ENCODE data around the gene PARP8. TPM values are rescaled to one million over a fixed set of nuclear protein-coding genes. Genes with fewer than 3 reads are reported as not detected.

The PARP8 gene
- total RNA-seq, 6 donors from 2014 or later: 33.3 to 64.1 (median 34.6) TPM

DNA sequence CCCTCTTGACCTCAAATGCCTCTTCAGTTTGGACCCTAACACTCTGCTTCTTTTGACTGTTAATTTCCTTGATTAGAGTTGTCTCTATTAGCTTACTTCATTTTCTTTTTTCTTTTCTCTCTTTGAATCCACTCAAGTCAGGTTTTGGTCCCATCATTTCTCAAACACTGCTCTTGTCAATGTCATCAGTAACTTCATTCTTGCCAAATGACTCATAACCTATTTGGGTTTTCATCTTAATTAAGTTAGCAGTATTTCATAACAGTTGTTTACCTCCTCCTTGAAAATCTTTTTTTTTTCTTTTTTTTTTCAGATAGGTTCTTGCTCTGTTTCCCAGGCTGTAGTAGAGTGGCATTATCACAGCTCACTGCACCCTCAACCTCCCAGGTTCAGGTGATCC is 119.6 kb downstream of the PARP8 start:
- no peak for ATAC-seq (ENCODE audit: low FRiP score in 2 of 2)
- TF ChIP-seq EP300 (IDR thresholded peaks at IDR 0.05) (no peak), POLR2AphosphoS5 (IDR thresholded peaks at IDR 0.05) (no peak), POLR2A (IDR thresholded peaks at IDR 0.05) (no peak)
- TF ChIP-seq, protein P1, sequence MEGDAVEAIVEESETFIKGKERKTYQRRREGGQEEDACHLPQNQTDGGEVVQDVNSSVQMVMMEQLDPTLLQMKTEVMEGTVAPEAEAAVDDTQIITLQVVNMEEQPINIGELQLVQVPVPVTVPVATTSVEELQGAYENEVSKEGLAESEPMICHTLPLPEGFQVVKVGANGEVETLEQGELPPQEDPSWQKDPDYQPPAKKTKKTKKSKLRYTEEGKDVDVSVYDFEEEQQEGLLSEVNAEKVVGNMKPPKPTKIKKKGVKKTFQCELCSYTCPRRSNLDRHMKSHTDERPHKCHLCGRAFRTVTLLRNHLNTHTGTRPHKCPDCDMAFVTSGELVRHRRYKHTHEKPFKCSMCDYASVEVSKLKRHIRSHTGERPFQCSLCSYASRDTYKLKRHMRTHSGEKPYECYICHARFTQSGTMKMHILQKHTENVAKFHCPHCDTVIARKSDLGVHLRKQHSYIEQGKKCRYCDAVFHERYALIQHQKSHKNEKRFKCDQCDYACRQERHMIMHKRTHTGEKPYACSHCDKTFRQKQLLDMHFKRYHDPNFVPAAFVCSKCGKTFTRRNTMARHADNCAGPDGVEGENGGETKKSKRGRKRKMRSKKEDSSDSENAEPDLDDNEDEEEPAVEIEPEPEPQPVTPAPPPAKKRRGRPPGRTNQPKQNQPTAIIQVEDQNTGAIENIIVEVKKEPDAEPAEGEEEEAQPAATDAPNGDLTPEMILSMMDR (IDR thresholded peaks at IDR 0.05): no peak
- Histone ChIP-seq H3K9me3 (no peaks in the 10 kb centered on the region), H3K27me3 (no peaks in the 10 kb centered on the region), H3K4me1 (no peaks in the 10 kb centered on the region), H3K36me3 (peaks cover 3 to 18% (median 9%) of the 10 kb centered on the region in 4 donors), H3K27ac (no peak overlapping the region), H3K4me3 (no peak overlapping the region)
- DNase-seq: no peak

DNA sequence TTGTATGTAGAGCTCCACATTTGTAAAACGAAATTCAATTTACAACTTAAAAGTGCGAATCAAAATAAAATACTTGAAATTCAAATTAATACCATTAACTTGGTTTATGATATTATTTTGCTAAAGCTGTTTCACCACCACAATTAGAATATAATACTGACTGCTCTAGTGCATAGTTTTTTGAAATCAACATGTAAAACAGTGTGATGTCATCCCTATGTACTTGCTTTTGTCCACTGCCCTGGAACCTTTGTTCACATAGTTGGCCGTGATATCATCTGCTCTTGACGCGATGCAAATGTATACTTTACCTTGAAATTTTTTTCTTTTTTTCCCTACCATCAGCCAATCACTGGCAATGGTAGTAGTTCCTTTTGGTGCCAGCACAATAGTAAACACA is 125.4 kb downstream of the PARP8 start:
- no peak for DNase-seq
- TF ChIP-seq POLR2A (IDR thresholded peaks at IDR 0.05) (no peak), EP300 (IDR thresholded peaks at IDR 0.05) (no peak)
- H3K27ac ChIP-seq: no peak overlapping the region
- H3K4me3 ChIP-seq: no peak overlapping the region
- peaks cover 7 to 33% (median 15%) of the 10 kb centered on the region in 4 donors for H3K36me3 ChIP-seq
- H3K4me1 ChIP-seq: no peaks in the 10 kb centered on the region
- no peak for ATAC-seq (ENCODE audit: low FRiP score in 2 of 2)
- no peaks in the 10 kb centered on the region for H3K27me3 ChIP-seq
- WGBS, 2 donors: 94 to 96% methylated on average over 5 of the region's 5 CpGs
- H3K9me3 ChIP-seq: no peaks in the 10 kb centered on the region

DNA sequence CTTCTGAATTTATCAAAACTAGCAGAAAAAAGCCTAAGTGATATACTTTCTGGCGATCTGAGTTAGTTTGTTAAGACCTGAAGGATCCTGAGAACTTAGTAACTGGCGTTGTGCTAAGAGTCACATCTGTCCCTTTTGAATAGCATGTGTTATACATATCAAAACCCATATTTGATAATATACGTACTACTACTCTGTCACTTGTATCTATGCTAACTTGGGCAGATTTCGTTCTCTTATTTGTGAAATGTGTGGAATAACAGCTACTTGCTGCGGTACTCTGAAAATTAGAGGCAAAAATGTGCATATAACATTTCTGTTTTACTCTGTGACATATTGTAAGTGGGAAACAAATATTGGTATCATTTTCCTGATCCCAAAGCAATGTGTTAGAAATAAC is 126.4 kb downstream of the PARP8 start:
- DNase-seq (no peak), ATAC-seq (ENCODE audit: low FRiP score in 2 of 2) (no peak)
- Histone ChIP-seq H3K27me3 (no peaks in the 10 kb centered on the region), H3K9me3 (no peaks in the 10 kb centered on the region), H3K4me1 (no peaks in the 10 kb centered on the region), H3K4me3 (no peak overlapping the region), H3K27ac (no peak overlapping the region), H3K36me3 (peaks cover 7 to 39% (median 15%) of the 10 kb centered on the region in 4 donors)
- whole genome bisulfite sequencing, 2 donors: 97% methylated on average over 5 of the region's 5 CpGs
- TF ChIP-seq EP300 (IDR thresholded peaks at IDR 0.05): no peak
- no peak for TF ChIP-seq POLR2AphosphoS5 (IDR thresholded peaks at IDR 0.05)
- TF ChIP-seq, protein P1 (IDR thresholded peaks at IDR 0.05): no peak
- TF ChIP-seq POLR2A (IDR thresholded peaks at IDR 0.05): no peak

DNA sequence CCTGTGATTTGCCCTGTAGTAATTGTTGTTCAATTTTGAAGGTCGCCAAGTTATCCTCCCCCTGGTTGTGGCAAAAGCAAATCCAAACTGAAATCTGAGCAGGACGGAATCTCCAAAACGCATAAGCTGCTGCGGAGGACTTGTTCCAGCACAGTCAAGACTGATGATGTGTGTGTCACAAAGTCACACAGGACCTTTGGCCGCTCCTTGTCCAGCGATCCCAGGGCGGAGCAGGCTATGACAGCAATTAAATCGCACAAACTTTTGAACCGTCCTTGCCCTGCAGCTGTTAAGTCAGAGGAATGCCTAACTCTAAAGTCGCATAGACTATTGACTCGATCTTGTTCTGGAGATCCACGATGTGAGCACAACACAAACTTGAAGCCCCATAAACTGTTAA is 128.4 kb downstream of the PARP8 start:
- Histone ChIP-seq H3K36me3 (peaks cover under 1 to 32% (median 10%) of the 10 kb centered on the region in 4 donors), H3K27me3 (no peaks in the 10 kb centered on the region), H3K4me3 (no peak overlapping the region), H3K4me1 (no peaks in the 10 kb centered on the region), H3K27ac (no peak overlapping the region), H3K9me3 (no peaks in the 10 kb centered on the region)
- ATAC-seq (ENCODE audit: low FRiP score in 2 of 2) (no peak), DNase-seq (no peak)
- no peak for TF ChIP-seq POLR2A (IDR thresholded peaks at IDR 0.05)
- 92 to 93% methylated on average over 12 of the region's 12 CpGs for whole genome bisulfite sequencing, 2 donors

DNA sequence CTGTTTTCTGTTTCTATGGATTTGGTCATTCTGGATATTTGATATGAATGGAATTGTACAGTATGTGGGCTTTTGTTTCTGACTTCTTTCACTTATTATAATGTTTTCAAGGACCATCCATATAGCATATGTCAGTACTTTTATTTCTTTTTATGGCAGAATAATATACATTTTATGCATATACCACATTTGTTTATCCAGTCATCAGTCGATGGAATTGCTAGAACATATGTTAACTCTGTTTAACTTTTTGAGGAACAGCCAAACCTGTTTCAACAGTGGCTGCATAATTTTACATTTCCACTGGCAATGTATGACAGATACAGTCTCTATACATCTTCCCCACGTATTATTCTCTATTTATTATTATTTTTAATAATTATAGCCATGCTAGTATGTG is 131.6 kb downstream of the PARP8 start:
- TF ChIP-seq POLR2A (IDR thresholded peaks at IDR 0.05) (no peak), POLR2AphosphoS5 (IDR thresholded peaks at IDR 0.05) (no peak)
- TF ChIP-seq, protein P1 (IDR thresholded peaks at IDR 0.05): no peak
- H3K36me3 ChIP-seq: peaks cover 0 to 30% (median 11%) of the 10 kb centered on the region in 4 donors
- H3K27ac ChIP-seq: no peak overlapping the region
- WGBS, 2 donors: 90 to 96% methylated on average over 2 of the region's 2 CpGs
- peaks cover 3 to 5% (median 4%) of the 10 kb centered on the region in 4 donors for H3K9me3 ChIP-seq
- no peak overlapping the region for H3K4me3 ChIP-seq
- no peaks in the 10 kb centered on the region for H3K4me1 ChIP-seq
- DNase-seq (no peak), ATAC-seq (ENCODE audit: low FRiP score in 2 of 2) (no peak)
- no peaks in the 10 kb centered on the region for H3K27me3 ChIP-seq

DNA sequence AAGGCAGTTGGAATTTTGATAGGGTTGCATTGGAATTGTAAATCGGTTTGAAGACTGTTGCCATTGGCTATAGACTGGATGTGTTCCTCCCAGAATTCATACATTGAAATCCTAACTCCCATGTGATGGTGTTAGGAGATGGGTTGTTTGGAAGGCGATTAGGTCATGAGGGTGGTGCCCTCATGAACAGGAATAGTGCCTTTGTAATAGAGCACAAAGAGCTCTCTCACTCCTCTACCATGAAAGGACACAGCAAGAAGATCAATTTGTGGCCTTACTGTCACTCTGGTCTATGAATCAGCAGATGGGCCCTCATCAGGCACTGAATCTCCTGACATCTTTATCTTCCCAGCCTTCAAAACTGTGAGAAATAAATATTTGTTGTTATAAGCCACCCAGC is 133.2 kb downstream of the PARP8 start:
- ATAC-seq (ENCODE audit: low FRiP score in 2 of 2) (no peak), DNase-seq (no peak)
- Histone ChIP-seq H3K4me3 (no peak overlapping the region), H3K27ac (no peak overlapping the region), H3K36me3 (peaks cover 0 to 28% (median 11%) of the 10 kb centered on the region in 4 donors), H3K4me1 (no peaks in the 10 kb centered on the region), H3K27me3 (no peaks in the 10 kb centered on the region), H3K9me3 (peaks cover 5 to 11% (median 8%) of the 10 kb centered on the region in 4 donors)
- TF ChIP-seq EP300 (IDR thresholded peaks at IDR 0.05) (no peak), POLR2AphosphoS5 (IDR thresholded peaks at IDR 0.05) (no peak), POLR2A (IDR thresholded peaks at IDR 0.05) (no peak)
- TF ChIP-seq, protein P1 (IDR thresholded peaks at IDR 0.05): no peak
- WGBS, 2 donors: 98 to 100% methylated on average over 2 of the region's 2 CpGs

Data from upper lobe of left lung (tissue), 6 donors.